Gastroesophageal sphincter (tissue), 3 donors: ENCODE results near the gene LMO2.

Experiments
- CTCF ChIP-seq, 4 experiments: fragments of 200-600 bp in 2 of 4; fragments of 450-650 bp in 2 of 4; sonication (generic) in 1 of 4; IDR thresholded peaks; one replicate each; pipeline ENCODE4 v1.5.1; 2017 to 2019; ENCODE audit warnings: antibody characterized with exemption in 4 of 4, mild to moderate bottlenecking in 2 of 4, moderate library complexity in 2 of 4
- EP300 ChIP-seq: sonication (generic); formaldehyde crosslinking; IDR thresholded peaks from one replicate; pipeline ENCODE4 v1.6.1; 2017; ENCODE audit warnings: antibody characterized with exemption, mild to moderate bottlenecking
- POLR2A ChIP-seq, 2 donors: fragments of 450-650 bp; IDR thresholded peaks; one replicate each; pipeline ENCODE4 v1.6.1; 2017; ENCODE audit warnings: antibody characterized with exemption in 2 of 2, mild to moderate bottlenecking in 2 of 2, moderate library complexity in 1 of 2
- POLR2AphosphoS5 ChIP-seq: sonication (generic); formaldehyde crosslinking; IDR thresholded peaks from one replicate; pipeline ENCODE4 v1.6.1; 2017; ENCODE audit warnings: antibody characterized with exemption

- TF ChIP-seq POLR2AphosphoS5 (no peak), CTCF (IDR thresholded peaks at IDR 0.05) (no peak), EP300 (no peak), POLR2A (IDR thresholded peaks at IDR 0.05) (no peak)
Measured at GRCh38 chr11:33891714-33892327, at the start of gene LMO2.
